ENCODE results near the gene OSGIN1.
A peak's percentile ranks its signal among the peaks of the same experiment; 100 is the strongest.

OSGIN1 gene

DNA sequence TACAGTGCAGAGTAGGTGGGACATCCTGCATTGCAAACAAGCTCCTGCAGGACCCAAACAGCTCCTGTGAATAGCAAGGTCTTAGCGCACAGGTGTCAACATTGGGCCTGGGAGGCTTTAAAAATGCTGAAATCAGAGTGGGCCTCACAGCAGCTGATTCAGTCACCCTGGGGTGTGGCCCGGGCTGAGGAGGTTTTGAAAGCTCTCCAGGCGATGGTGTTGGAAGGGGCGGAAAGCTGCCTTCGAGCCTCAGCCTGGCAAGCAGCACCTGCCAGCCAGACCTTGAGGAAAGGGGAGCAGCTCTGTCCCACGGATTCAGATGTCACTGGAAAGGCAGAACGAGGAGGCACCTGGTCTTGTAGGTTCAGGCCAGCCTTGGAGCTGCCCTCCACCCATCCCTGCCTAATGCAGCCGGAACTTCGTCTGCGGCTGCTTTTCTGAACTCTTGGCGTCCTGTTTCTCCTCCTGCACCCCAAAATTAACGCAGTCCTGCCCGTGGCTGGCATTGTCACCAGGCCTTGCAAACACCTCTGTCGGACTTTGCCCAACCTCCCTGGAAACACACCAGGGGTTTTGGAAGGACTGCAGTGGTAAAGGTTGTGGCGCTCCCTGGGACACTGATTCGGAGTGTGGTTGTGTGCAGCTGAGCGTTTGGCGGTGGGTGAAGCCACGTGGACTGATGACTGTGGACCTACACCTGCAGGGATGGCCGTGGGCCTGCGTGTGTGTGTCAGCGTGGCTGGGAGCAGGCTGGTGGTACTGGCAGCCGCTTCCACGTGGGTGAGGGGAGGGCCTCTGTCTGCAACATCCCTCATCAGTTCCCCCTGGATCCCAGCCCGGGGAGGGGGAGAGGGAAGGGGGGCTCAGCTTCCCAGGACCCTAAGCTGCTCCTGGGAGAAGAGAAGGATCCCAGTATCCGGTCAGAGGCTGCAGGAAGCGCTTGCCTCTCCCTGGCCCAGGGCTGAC, 18.4 kb downstream of the OSGIN1 start:
- DNase-seq (ENCODE audit: low spot score): no peak

DNA sequence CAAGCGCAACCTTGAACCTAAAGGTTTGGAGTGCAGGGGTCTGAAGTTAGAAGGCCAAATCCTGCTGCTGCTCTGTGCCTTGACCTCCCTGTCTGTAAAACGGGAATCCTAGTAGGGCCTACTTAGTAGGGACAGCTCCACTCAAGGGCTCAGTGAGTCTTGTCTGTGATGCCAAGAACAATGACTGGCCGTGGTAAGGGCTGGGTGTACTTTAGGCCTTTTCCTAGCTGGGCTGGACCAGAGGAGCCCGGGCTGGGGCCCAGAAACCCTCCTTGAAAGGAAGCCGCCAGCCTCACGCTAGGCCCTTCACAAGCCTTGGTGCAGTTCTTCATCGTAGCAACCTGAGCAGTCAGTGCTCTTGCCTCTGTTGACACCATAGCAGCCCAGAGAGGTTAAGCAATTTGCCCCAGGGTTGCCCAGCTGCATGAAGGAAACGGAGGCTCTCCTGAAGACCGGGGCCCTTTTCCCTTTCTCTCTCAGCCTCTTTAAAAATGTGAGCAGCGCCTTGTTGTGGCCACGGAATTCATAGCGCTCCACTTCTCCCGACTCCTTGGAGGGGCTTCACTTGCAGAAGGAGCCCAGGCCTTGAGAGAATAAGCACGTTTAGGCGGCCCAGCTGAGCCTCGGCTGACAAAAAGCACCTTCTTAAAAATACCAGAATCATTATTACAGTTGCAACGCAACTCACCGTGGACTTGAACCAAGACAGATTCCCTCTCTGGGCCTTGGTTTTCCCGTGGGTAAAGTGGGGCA, 19.4 kb downstream of the OSGIN1 start:
- no peak for DNase-seq (ENCODE audit: low spot score)

DNA sequence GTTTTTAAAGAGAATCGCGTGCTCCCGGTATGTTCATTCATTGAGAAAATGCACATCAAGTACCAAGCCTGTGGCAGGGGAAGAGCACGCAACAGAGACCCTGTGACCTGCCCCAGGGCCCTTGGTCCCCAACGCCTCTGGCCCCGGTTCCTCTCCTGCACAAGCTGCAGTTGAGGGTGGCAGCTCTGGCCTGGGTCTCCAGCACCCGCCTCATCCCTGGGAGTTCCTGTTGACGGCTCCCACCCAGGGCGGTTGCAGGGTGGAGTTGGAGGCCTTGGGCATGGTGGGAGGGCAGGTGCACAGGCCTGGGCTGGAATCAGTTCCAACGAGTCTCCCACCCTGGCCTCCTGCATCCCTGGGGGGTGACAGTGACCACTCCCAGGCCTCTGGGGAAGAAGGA, 20.0 kb downstream of the OSGIN1 start:
- no peak for DNase-seq (ENCODE audit: low spot score)

DNA sequence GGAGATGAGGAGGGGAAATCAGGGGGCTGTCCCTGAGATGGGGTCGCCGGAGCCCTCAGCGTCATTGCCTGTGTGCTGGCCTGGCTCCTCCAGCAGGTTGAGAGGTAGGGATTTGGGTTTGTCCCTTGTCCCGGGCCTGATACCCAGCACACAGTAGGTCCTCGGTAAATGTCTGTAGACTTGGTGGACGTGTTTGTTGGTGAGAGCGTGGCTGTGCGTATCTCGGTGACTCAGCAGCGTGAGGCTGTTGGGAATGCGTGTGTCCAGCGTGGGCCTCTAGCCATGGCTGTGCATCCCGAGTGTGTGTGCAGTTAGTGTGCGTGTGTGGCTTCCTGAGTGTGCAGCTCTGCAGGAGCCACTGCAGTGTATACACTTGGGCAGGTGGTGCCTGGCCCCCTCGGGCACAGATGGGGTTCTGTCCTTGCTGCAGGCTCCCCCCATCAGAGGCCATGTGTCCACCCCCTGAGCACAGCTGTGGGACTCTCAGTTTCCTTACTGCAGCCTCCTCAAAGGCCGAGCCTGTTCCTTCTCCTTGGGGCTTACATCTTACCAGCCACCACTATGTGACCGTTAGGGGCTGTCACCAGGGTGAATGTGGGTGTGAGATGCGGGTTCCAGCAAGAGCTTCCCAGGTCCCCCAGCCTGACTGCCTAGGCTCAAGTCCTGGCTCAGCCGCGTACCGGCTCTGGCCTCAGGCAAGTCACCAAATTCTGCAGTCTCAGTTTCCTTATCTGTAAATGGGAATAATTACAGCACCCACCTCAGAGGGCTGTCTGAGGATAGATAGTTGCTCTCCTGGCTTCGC, 20.7 kb downstream of the OSGIN1 start:
- DNase-seq (ENCODE audit: low spot score): no peak

DNA sequence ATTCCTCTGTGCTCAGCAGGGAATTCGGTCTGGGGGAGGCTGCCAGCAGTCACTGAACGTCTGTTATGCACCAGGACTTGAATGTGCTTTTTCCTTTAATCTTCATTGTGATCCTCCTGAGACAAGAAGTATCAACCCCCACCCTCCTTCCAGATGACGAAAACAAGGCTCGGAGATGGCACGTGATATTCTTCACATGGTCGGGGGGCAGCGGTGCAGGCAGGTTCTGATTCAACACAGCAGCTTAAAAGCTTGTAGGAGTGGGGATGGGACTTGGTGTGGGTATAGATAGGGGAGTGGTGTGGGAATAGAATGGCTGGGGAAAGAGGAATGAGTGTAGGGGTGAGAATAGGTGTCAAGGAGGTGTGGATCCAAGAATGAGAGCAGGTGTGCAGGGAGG, 21.4 kb downstream of the OSGIN1 start:
- DNase-seq (ENCODE audit: low spot score): no peak

DNA sequence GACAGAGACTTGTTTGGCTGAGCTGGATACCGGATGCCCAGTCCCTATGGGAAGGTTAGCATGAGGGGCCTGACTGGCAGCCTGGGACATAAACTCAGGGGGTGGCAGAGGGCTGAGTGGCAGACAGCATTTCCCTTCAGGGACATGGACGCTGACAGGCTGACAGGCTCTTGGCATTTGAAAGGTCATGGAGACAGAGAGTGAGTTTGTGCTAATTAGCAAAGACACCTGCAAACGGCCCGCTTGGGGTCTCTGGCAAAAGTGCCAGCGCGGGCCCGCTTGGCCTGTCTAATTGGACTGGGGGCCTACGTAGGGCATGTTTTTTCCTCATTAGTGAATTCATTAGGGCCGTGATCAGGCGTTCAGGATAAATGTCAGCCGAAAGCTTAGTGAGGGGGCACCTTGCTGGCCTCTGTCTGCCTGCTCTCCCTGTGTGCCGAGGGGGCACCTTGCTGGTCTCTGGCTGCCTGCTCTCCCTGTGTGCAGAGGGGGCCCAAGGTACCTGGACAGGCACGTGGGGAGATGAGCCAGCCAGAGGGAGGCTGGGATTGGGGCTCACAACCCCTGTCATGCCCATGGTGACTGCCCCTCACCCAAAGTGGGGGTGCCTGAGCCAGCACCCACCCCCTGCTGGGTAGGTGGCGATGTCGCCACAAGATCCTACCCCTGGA, 22.7 kb downstream of the OSGIN1 start:
- DNase-seq (ENCODE audit: low spot score): no peak

DNA sequence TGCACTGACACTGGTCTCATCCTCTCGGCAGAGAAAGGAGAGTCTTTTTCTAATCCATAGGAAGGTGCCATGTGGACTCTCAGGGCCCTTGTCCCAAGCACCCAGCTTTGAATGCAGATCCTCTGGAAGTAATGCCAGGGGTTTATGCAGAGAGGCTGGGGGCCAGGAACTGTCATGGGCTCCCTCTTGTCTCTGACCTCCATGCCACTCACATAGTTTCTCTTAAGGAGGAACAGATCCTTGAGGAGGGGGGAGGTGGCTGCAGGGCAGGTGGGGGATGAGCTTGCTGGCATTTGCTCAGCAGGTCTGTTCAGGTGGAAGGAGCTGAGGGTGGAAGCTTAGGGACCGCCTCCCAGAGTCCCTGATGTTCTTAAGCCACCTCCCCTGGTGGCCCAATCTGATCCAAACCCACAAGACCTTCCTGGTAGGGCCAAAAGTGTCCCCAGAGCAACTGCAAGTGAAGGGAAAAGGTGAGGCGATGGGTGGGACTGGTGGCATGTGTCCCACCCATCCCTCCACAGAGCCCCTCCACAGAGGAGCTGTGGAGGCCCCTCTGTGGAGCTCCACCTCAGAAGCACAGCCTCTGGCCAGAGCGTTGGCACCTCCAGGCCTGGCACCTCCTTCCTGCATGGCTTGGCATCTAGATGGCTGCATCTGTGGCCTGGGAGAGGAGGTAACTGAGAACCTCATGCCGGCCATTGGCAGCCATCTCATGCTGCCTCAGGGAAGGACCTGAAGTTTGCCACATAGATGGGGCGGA, 24.2 kb downstream of the OSGIN1 start:
- DNase-seq (ENCODE audit: low spot score): no peak

DNA sequence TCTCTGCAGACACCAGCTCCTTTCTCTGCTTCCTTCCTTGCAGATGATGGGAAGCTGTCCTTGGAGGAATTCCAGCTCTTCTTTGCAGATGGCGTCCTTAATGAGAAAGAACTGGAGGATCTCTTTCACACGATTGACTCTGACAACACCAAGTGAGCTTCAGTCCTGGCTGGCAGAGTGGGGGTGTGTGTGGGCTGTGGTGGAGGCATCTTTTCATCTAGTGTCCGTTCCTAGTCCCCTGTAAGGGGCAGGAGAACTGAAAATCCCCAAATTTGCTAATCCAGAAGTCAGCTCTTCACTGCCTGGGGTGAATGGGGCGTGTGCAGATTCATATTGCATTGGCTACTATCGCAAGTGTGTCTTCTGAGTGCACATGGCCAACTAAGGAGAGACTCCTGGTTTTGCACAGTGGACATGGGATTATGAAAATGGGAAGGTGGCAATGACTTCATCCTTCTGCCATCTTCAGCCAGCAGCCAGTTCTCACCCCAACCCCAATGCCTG, 25.4 kb downstream of the OSGIN1 start:
- DNase-seq (ENCODE audit: low spot score): no peak

DNA sequence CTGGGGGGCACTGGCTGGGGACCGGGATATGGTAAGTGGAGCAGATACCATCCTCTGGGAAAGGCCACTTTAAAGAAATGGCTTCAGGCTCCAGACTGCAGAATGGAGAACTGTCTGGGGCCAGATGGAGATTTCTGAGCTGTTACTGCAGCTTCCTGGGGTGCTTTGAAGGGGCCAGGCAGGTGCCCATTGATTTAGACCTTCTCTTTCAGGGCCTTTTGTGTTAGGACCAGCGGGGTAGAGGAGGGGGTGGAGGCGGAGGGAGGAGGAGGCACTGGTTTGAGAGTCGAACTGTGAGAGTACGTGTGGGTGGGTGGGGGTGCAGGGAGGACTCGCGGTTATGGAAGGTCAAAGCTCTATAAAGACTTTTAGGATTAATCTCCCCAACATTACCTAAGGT, 26.4 kb downstream of the OSGIN1 start:
- DNase-seq (ENCODE audit: low spot score): no peak

DNA sequence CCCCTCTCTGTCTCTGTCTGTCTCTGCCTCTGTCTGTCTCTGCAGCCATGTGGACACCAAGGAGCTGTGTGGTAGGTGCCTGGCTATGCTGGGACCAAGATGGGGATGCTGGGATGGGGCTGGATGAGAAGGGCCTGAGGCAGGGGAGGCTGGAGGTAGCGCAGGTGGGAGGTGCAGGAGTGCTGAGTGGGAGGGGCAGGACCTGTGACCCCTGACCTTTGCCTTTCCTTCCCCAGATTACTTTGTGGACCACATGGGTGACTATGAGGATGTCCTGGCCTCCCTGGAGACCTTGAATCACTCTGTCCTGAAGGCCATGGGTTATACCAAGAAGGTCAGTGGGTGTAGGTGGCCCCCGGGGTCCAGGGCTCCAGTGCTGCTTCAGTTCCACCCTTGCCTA, 27.8 kb downstream of the OSGIN1 start:
- no peak for DNase-seq (ENCODE audit: low spot score)

DNA sequence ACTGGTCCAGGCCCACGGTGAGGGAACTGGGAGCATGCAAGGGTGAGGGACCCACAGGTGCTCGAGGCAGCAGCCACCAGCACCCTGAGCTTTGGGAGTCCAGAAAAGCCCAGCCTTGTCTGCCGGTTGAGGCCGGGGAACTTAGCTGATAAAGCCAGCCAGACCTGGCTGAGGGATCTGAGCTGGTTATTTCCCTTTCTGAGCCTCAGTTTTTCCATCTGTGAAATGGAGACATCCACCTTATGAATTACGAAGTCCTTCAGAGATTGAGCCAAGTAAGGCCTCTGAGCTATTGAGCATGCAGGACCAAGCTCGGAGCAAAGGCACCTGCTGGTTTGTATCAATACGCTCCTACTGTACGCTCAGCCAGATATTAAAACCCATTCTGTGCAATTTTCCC, 28.8 kb downstream of the OSGIN1 start:
- DNase-seq (ENCODE audit: low spot score): no peak

DNA sequence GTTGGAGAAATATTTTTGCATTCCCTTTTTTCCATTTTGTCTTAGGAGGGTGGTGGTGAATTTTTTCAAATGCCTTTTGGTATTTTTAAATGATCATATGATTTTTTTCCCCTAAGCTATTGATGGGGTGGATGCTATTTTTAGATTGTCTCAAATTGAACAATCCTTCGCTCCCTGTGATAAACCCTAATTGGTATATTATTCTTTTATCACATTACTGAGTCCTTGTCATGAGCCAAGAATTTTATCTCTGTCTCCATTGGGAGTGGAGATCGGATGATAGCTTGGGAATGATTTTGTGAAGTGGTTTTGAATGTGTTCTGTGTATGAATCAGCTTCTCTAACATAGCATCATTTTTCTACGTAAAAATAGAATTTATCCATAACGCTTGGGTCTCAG, 30.5 kb downstream of the OSGIN1 start:
- no peak for DNase-seq (ENCODE audit: low spot score)

DNA sequence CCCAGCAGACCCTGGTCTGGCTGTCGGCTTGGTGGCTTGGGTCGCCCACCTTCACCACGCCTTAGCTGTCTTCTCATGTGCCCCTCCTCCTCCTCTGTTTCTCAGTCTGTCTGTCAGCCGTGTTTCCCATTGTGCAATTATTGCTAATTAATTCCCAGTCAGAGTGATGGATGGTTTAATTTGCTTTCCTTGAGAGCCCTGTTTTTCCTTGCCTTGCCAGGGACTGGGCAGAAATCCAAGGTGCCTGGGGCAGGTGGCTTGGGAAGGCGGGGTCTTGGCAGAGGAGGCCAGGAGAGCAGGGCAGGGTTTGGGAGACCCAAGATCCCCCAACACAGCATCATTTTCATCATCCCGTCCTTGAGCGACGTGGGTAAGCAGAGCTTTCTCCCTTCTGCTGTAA, 36.3 kb downstream of the OSGIN1 start:
- DNase-seq (ENCODE audit: low spot score): no peak

DNA sequence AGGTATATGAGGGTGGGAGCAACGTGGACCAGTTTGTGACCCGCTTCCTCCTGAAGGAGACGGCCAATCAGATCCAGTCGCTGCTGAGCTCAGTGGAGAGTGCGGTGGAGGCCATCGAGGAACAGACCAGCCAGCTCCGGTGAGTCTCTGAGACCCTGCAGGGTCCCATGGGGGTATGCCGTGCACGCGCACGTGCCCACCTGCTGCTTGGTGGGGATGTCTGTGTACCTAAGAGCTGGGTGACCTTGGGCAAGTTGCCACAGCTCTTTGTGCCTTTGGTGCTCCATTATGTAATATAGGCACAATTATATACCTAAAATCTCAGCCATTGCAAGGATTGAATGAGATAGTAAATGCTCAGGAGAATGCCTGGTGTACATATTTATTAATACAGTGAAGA, 37.5 kb downstream of the OSGIN1 start:
- DNase-seq (ENCODE audit: low spot score): no peak

DNA sequence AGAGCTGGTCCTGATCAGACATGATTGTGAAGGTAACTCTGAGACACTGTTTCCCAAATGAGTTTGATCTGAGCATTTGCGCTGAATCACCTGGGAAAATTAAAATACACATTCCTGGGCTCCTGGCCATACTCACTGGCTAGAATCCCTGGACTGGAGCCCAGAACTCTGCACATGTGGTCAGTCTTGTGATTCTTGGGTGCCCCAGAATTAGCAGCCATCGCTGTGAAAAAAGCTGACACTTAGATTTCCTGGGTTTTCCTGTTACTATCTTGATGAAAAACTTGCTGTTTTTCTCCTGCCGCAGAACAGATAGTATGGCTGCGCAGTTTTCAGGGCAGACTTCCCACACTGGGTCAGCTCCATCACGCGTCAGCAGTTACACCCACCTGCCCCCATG, 39.6 kb downstream of the OSGIN1 start:
- DNase-seq (ENCODE audit: low spot score): peak; percentile 60

DNA sequence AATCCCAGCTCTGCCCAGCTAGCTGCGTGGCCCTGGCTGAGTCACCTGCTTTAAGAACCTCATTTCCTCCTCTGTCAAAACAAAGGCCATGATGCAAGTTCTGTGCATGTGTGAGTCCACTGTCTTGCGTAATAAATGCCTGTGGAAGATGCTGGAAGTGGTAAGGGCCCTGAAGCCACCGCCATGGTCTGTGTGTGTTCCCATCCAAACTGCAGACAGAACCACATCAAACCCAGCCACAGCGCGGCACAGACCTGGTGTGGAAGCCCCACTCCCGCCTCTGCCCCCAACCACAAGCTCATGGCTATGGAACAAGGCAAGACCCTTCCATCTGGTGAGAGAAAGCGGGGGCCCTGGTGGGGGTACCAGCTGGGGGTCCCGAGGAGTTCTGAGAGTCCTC, 41.0 kb downstream of the OSGIN1 start:
- DNase-seq (ENCODE audit: low spot score): peak; percentile 86

DNA sequence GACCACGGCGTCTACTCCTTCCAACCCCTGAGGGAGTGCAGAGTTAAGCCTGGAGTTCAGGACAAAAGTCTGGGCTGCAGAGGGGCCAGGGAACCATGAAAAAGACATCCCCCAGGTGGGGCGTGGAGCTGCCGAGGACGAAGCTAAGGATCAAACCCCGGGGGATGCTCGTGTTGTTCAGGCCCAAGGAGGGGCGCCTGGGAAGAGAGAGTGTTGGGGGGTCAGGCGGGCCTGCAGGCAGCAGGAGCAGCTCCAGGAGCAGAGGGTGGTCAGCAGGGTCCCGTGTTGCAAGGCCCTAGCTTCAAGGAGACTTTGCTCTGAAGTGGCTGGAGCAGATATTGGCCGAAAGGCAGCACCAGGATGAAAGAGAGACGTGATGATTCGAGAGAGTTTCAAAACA, 41.7 kb downstream of the OSGIN1 start:
- no peak for DNase-seq (ENCODE audit: low spot score)

DNA sequence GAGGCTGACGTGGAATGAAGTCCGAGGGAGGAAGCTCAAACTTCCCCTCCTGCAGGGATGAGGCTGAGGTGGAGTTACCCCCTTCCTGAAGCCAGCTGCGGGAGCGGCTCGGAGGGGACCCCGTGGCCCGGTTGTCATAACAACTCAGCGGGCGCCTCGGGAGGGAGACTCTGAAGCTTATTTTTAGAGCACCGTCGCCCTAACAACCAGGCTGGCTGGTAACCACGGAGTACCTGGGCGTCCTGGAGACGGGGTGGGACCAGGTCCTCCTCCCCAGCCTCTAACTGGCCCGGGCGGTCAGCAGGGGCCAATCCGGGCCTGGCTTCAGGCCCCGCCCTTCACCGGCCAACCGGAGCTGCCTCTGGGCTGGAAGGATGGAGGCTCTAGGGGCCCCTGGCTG, 42.7 kb downstream of the OSGIN1 start:
- DNase-seq (ENCODE audit: low spot score): peak; percentile 45

DNA sequence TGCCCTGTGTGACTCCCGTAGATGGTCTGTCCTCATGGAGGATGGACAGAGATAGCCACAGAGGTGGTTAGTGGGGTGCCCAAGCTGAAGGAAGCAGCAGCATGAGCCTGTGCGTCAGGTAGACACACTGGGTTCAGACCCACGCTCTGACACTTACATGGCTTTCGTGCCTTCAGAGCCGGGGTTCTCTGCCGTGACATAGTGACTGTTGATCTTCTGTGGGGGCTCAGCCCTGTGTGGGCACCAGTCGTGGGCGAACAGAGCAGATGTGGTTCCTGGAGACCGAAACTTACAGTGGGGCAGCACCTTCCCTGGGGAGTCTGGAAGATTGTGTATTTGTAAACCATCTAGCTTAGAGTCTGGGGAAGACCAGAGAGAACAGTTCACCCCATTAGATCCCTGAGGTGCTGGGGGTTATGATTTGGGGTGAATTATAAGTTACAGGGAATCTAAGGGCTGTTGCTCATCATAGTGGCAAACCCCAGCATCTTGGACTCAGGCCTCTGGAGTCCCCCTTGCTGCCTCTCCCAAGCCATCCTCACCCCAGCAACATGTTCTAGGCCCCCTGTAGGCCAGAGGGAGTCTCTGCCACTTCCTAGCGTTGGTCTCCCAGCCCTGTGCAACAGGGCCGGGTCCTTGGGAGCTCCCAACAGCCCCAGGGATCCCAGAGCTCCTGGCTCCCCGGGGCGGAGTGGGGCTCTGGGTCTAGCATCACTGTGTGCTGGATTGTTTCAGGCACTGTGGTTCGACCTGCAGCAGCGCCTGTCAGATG, 43.6 kb downstream of the OSGIN1 start:
- no peak for DNase-seq (ENCODE audit: low spot score)

DNA sequence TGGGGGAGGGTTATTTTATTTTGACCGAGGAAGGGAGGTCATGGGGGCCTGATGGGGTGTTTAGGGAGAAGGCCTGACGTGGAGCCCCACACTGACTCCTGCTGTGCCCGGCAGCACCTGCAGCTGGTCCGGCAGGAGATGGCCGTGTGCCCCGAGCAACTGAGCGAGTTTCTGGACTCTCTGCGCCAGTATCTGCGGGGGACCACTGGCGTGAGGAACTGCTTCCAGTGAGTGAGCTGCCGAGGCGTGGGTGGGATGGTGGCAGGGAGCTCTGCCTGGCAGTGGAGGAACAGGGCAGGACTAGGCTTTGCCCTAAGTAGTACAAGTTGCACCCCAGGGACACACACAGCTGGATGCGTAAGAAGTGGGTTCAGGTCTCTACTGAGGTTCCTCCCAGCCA, 45.1 kb downstream of the OSGIN1 start:
- DNase-seq (ENCODE audit: low spot score): no peak
